ENCODE measurements around the gene PHLDB1.

PHLDB1 gene

DNA sequence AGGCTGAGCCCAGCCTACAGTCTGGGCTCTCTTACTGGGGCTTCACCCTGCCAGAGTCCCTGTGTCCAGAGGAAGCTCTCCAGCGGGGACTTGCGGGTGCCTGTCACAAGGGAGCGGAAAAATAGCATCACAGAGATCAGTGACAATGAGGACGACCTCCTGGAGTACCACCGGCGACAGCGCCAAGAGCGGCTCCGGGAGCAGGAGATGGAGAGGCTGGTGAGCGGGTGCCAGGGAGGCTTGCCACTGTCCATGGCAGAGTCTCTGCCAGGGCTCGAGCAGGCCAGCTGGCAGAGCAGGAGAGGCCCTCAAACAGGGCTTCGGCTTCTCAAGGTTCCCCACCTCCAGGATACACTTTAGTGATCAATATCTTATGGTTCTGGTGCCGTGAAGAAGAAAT lies 21.0 kb downstream of the PHLDB1 start:
- Histone ChIP-seq H3K9me3 (ENCODE audit: control insufficient read depth, low read length) (no peaks in the 10 kb centered on the region), H3K9ac (ENCODE audit: low read length) (no peak overlapping the region), H3K36me3 (ENCODE audit: control insufficient read depth, insufficient read depth, low read length) (peaks cover 11% of the 10 kb centered on the region), H3K4me1 (ENCODE audit: control insufficient read depth, insufficient read depth, low read length) (peaks cover 43% of the 10 kb centered on the region), H3K27me3 (ENCODE audit: control insufficient read depth, insufficient read depth, low read length) (no peaks in the 10 kb centered on the region), H3K4me3 (ENCODE audit: low read length) (no peak overlapping the region)

GRCh38 chr11:118628861-118629549 lies 21.6 kb downstream of the PHLDB1 start:
- Histone ChIP-seq H3K9ac (ENCODE audit: low read length) (no peak overlapping the region), H3K4me3 (ENCODE audit: low read length) (no peak overlapping the region), H3K27me3 (ENCODE audit: control insufficient read depth, insufficient read depth, low read length) (no peaks in the 10 kb centered on the region), H3K4me1 (ENCODE audit: control insufficient read depth, insufficient read depth, low read length) (peaks cover 49% of the 10 kb centered on the region), H3K9me3 (ENCODE audit: control insufficient read depth, low read length) (no peaks in the 10 kb centered on the region), H3K36me3 (ENCODE audit: control insufficient read depth, insufficient read depth, low read length) (peaks cover 11% of the 10 kb centered on the region)

- Histone ChIP-seq H3K36me3 (ENCODE audit: control insufficient read depth, insufficient read depth, low read length) (peaks cover 11% of the 10 kb centered on the region), H3K9me3 (ENCODE audit: control insufficient read depth, low read length) (no peaks in the 10 kb centered on the region), H3K4me1 (ENCODE audit: control insufficient read depth, insufficient read depth, low read length) (peaks cover 54% of the 10 kb centered on the region), H3K9ac (ENCODE audit: low read length) (peak overlapping the region; percentile 59), H3K27me3 (ENCODE audit: control insufficient read depth, insufficient read depth, low read length) (no peaks in the 10 kb centered on the region), H3K4me3 (ENCODE audit: low read length) (peak overlapping the region; percentile 23)
Observed at GRCh38 chr11:118629761-118630661, 22.6 kb downstream of the PHLDB1 start.

GRCh38 chr11:118631142-118631909 lies 23.9 kb downstream of the PHLDB1 start:
- Histone ChIP-seq H3K9me3 (ENCODE audit: control insufficient read depth, low read length) (no peaks in the 10 kb centered on the region), H3K9ac (ENCODE audit: low read length) (no peak overlapping the region), H3K36me3 (ENCODE audit: control insufficient read depth, insufficient read depth, low read length) (peaks cover 11% of the 10 kb centered on the region), H3K27me3 (ENCODE audit: control insufficient read depth, insufficient read depth, low read length) (no peaks in the 10 kb centered on the region), H3K4me1 (ENCODE audit: control insufficient read depth, insufficient read depth, low read length) (peaks cover 54% of the 10 kb centered on the region), H3K4me3 (ENCODE audit: low read length) (no peak overlapping the region)

DNA sequence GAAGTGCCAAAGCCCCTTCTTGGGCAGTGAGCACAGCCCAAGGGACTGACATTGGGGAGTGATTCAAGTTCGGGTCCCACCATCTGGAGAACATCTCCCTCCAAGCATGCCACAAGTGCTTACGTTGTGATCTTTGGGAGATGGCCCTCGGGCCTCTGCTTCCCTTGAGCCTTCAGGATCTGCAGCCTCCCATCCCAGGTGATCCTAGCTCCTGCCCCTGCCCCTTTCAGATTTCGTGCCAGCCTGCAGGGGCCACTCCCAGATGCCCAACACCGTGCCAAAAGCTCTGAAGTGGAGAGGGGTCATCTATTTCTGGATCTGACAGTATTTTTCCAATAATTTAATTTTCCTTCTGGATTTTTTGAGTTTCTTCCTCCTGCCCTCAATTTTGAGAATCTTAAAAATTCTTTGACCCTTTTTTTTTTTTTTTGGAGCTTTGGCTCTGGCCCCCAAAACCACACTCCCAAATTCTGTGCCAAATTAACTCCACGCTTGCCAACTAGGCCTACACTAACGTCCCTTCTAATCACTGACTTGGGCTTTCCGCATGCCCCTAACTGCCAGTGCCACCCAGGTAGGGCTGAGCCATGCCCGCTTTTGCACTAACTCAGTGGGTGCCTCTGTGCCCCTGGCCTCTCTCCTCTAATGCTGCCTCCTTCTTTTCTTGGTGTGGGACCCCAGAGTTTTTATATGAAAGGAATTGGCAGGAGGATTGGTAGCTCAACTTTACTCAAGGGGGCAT lies 25.3 kb downstream of the PHLDB1 start:
- Histone ChIP-seq H3K36me3 (ENCODE audit: control insufficient read depth, insufficient read depth, low read length) (peaks cover 11% of the 10 kb centered on the region), H3K4me1 (ENCODE audit: control insufficient read depth, insufficient read depth, low read length) (peaks cover 54% of the 10 kb centered on the region), H3K27me3 (ENCODE audit: control insufficient read depth, insufficient read depth, low read length) (no peaks in the 10 kb centered on the region), H3K4me3 (ENCODE audit: low read length) (no peak overlapping the region), H3K9me3 (ENCODE audit: control insufficient read depth, low read length) (no peaks in the 10 kb centered on the region), H3K9ac (ENCODE audit: low read length) (no peak overlapping the region)

DNA sequence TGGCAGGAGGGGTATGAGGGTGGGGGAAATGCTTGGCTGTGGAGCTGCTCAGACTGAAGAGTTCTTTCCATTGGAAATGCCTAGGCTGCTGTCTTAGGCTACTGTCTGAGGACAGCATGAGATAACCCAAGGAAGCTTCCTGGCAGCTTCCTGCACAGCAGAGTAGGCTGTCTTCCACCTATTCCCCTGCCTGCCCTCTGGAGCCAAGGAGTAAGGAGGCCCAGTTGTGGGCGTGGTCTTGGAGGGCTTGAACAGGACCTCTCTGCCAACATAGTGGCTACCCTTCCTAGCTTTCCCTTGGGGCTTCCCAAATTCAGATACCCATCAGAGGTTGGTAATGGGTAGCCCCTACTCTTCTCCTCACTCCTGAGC lies 25.9 kb downstream of the PHLDB1 start:
- Histone ChIP-seq H3K4me1 (ENCODE audit: control insufficient read depth, insufficient read depth, low read length) (peaks cover 54% of the 10 kb centered on the region), H3K36me3 (ENCODE audit: control insufficient read depth, insufficient read depth, low read length) (peaks cover 11% of the 10 kb centered on the region), H3K27me3 (ENCODE audit: control insufficient read depth, insufficient read depth, low read length) (no peaks in the 10 kb centered on the region), H3K9ac (ENCODE audit: low read length) (no peak overlapping the region), H3K9me3 (ENCODE audit: control insufficient read depth, low read length) (no peaks in the 10 kb centered on the region), H3K4me3 (ENCODE audit: low read length) (no peak overlapping the region)

- Histone ChIP-seq H3K36me3 (ENCODE audit: control insufficient read depth, insufficient read depth, low read length) (peaks cover 11% of the 10 kb centered on the region), H3K4me3 (ENCODE audit: low read length) (no peak overlapping the region), H3K9ac (ENCODE audit: low read length) (peak overlapping the region; percentile 5)
Observed at GRCh38 chr11:118633979-118634378, 26.6 kb downstream of the PHLDB1 start.

GRCh38 chr11:118634431-118635236 lies 27.2 kb downstream of the PHLDB1 start:
- peaks cover 11% of the 10 kb centered on the region for H3K36me3 ChIP-seq (ENCODE audit: control insufficient read depth, insufficient read depth, low read length)
- H3K27me3 ChIP-seq (ENCODE audit: control insufficient read depth, insufficient read depth, low read length): no peaks in the 10 kb centered on the region
- H3K9ac ChIP-seq (ENCODE audit: low read length): peak overlapping the region; percentile 5
- H3K9me3 ChIP-seq (ENCODE audit: control insufficient read depth, low read length): no peaks in the 10 kb centered on the region
- H3K4me1 ChIP-seq (ENCODE audit: control insufficient read depth, insufficient read depth, low read length): peaks cover 45% of the 10 kb centered on the region
- no peak overlapping the region for H3K4me3 ChIP-seq (ENCODE audit: low read length)

More at GRCh38 chr11:118633979-118634378, 26.6 kb downstream of the PHLDB1 start:
- Histone ChIP-seq H3K9me3 (ENCODE audit: control insufficient read depth, low read length) (no peaks in the 10 kb centered on the region), H3K4me1 (ENCODE audit: control insufficient read depth, insufficient read depth, low read length) (peaks cover 51% of the 10 kb centered on the region), H3K27me3 (ENCODE audit: control insufficient read depth, insufficient read depth, low read length) (no peaks in the 10 kb centered on the region)

- no peaks in the 10 kb centered on the region for H3K9me3 ChIP-seq (ENCODE audit: control insufficient read depth, low read length)
- no peaks in the 10 kb centered on the region for H3K27me3 ChIP-seq (ENCODE audit: control insufficient read depth, insufficient read depth, low read length)
- peaks cover 44% of the 10 kb centered on the region for H3K4me1 ChIP-seq (ENCODE audit: control insufficient read depth, insufficient read depth, low read length)
- H3K36me3 ChIP-seq (ENCODE audit: control insufficient read depth, insufficient read depth, low read length): peaks cover 11% of the 10 kb centered on the region
- no peak overlapping the region for H3K9ac ChIP-seq (ENCODE audit: low read length)
- no peak overlapping the region for H3K4me3 ChIP-seq (ENCODE audit: low read length)
Observed at GRCh38 chr11:118635237-118635591, 27.8 kb downstream of the PHLDB1 start.

DNA sequence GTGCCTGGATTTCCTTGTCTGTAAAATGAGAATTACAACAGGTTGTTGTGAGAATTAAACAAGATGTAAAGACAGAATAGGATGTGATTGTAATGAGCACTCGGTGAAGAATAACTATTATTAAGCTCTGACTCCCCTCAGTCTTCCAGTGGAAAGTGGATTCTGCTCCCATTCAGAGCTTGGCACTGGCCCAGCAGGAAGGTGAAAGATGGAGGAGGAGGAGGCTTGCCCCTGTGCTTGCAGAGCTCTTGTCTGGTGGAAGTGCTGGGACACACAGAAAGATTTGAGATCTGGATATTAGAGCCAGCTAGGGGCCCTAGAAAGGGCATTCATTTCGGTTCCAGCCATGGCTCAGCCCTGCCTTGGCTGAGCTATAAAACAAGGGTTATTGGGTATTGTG lies 28.2 kb downstream of the PHLDB1 start:
- H3K4me1 ChIP-seq (ENCODE audit: control insufficient read depth, insufficient read depth, low read length): peaks cover 41% of the 10 kb centered on the region
- H3K27me3 ChIP-seq (ENCODE audit: control insufficient read depth, insufficient read depth, low read length): no peaks in the 10 kb centered on the region
- H3K9me3 ChIP-seq (ENCODE audit: control insufficient read depth, low read length): no peaks in the 10 kb centered on the region
- H3K4me3 ChIP-seq (ENCODE audit: low read length): no peak overlapping the region
- H3K36me3 ChIP-seq (ENCODE audit: control insufficient read depth, insufficient read depth, low read length): peaks cover 11% of the 10 kb centered on the region
- no peak overlapping the region for H3K9ac ChIP-seq (ENCODE audit: low read length)
